IPS DF 4.7 (cell line): Measurements from ENCODE around the gene KIF16B.
A peak's percentile ranks its signal among the peaks of the same experiment; 100 is the strongest.
"Not testable (repeated sequence)": the region's sequence is repeated elsewhere in the genome, so short reads cannot be mapped to it uniquely, and the experiment has no call there.

ENCODE experiments used
- DNase-seq: peaks from one replicate; pipeline ENCODE4 v3.0.0-alpha.2; 2013; ENCODE audit warnings: low spot score; ENCODE audit errors: extremely low read depth

Gene KIF16B

DNA sequence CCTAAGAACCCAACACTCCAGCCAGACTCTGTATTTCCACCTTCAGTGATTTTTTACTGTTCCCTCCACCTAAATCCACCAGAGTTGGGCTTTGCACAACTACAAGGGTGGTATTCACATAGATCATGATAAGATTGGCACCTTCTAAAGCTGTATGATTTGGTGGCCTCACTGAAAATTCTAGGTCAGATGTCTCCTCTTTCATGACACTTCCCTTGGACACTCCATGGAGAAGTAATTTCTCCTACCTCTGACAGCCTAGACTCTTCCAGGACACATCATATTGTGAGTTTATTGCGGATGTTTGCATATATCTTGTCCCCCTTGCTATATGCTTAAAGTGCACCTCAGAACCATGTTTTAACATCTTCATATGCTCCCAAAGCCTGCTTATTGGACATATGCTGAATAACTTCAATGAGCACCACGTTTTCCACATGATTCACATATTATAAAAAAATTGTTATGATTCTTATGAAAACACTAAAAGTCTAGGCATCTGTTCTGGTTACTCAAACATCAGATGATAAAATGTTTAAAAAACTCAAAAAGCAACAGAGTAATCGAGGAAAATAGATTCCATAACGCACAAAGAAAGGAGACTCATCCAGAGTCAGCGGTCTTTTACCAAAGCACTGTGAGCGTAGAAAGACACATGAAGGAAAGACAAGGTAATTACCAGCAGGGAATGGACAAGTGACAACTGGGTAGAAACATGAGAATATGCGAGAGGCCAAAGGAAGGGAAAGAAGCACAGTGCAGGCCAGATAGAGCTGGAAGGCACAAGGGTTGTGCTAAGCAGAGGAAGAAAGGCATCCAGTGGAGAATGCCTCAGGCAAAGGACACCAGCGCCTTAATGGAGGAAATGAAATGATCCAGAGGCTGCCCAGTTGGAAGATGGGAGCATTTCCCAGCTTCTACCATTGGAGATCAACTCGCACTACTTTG is 46.5 kb downstream of the KIF16B start:
- DNase-seq = no peak

DNA sequence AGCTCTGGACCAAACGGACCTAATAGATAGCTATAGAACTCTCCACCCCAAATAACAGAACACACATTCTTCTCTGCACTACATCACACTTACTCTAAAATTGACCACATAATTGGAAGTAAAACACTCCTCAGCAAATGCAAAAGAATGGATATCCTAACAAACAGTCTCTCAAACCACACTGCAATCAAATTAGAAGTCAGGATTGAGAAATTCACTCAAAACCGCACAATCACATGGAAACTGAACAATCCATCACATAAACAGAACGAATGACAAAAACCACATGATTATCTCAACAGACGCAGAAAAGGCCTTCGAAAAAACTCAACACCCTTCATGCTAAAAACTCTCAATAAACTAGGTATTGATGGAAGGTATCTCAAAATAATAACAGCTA is 50.6 kb downstream of the KIF16B start:
- not testable (repeated sequence) for DNase-seq

DNA sequence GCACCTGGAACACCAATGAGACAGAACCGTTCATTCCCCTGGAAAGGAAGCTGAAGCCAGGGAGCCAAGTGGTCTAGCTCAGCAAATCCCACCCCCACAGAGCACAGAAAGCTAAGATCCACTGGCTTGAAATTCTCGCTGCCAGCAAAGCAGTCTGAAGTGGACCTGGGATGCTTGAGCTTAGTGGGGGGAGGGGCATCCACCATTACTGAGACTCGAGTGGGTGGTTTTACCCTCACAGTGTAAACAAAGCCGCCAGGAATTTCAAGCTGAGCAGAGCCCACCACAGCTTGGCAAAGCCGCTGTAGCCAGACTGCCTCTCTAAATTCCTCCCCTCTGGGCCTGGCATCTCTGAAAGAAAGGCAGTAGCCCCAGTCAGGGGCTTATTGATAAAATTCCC is 53.1 kb downstream of the KIF16B start:
- no peak for DNase-seq

DNA sequence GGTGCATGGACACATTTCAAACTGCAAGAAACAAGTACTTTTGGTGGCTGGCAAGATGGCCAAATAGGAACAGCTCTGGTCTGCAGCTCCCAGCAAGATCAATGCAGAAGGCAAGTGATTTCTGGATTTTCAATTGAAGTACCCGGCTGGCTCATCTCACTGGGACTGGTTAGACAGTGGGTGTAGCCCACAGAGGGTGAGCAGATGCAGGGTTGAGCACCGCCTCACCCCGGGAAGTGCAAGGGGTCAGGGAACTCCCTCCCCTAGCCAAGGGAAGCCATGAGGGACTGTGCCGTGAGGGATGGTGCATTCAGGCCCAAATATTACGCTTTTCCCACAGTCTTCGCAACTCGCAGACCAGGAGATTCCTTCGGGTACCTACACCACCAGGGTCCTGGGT is 53.6 kb downstream of the KIF16B start:
- DNase-seq = not testable (repeated sequence)

DNA sequence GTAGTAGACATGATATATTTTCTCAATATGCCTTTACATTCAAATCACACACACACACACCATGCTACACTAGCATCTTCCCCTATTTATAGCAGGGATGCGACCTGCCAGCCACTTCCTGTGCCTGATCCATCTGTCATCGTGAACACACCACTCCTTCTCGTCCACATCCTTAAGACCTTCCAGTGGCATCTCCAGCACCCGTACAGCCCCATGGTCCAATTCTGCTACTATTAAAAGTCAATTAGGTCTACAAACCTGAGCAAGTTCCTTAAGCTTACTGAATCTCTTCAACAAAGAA is 54.5 kb downstream of the KIF16B start:
- DNase-seq = no peak

DNA sequence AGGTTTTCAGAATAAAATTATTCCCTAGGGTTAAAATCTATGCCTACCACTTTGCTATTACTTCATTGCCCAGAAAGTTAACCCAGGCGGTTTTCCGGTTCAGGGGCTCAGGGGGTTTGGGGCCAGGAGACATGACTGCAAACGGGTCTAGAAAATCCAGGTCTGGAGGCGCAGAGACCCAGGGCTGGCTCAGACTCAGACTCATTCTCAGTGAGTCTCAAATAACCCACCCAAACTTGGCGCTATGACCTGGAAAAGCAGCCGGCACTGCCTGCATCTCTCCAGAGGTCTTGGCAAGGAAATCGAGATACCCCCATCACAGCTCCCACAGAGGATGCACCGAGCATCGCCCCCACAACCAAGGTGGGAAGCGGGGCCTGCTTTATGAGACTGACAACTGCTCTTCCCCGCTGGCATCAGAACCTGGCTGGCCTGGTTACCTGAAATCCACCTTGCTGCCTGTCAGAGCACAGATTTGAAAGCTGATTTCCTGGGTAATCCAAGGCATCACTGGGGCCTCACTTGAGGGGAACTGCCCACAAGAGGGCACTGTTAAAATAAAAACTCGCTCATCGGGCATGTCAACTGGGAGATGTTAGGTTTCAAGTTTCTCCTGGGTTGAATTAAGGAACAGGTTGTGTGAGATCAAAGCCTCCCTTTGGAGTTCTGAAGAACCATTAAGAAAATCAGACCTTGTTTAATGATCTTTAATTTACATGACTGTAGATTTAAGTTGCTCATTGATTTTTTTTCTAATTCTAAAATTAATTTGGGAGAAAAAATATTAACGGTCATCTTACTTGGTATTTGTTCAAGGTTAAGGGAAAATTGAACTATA is 55.1 kb downstream of the KIF16B start:
- DNase-seq = peak; percentile 38

DNA sequence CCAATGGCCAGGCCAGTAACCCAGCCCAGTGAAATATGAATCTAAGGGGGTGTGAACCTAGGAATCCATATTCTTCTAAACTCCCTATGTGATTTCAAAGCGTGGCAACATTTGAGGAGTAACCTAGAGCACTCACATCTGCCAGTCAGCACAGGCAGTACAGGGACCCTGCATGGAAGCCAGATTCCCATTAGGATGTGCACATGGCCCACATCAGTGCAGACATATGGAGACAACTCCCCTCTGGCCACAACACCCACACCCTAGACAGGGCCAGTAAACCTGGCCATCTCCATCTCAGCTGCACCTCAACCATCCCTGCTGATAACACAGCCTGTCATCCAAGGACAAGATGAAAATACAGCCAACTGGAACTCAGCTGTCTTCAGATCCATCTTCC is 56.5 kb downstream of the KIF16B start:
- DNase-seq = no peak

DNA sequence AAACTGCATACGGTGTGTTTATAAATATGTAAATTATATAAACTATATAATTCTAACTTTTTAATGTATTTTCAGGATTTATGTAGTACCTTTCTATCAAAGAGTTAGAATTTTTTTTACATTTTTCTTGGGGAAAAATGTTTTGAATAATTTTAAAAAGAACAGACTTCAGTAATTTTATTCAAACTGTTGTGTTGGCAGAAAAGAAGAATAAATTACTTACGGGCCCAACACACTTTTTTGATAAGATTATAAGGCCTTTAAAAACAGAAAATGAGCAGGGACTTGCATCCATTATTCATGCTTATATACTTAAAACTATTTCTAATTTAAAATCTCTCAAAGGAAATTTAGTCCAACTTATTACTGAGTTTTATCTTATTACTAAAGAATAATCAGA is 58.2 kb downstream of the KIF16B start:
- DNase-seq = no peak

DNA sequence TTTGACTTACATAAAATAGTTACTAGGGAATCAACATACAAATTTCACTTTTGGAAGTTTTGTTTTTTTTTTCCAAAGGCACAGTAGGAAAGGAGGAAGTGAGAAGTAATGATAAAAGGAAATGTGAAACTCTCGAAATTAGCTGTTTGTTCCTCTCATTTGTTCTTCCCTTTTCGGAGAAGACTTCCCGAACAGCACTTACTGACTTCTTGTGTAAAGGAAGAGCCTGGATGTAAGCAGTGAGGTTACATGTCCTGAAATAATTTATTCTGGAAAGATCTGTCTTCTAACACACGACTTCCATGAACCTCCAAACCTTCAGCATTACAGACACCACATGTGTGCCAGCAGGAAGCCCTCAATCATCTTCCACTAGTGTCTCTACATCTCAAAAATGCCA is 59.1 kb downstream of the KIF16B start:
- no peak for DNase-seq

DNA sequence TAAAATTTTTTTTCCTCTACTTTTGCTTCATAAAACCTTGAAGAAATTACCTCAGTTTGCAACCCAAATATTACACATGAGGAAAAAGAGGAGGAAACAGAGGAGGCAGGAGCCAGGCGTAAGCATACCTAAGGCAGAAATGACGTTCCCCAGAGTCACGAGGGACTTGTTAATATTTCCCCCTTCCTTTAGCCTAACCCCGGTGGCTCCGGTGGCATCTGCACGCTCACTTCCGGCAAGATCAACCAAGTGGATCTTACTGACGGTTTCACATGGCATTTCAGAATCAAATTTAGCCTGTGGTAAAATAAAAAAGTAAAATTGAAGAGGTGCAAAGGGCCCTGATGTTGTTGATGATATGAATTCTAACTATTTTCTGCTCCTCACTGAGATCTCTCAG is 67.4 kb downstream of the KIF16B start:
- DNase-seq = no peak

DNA sequence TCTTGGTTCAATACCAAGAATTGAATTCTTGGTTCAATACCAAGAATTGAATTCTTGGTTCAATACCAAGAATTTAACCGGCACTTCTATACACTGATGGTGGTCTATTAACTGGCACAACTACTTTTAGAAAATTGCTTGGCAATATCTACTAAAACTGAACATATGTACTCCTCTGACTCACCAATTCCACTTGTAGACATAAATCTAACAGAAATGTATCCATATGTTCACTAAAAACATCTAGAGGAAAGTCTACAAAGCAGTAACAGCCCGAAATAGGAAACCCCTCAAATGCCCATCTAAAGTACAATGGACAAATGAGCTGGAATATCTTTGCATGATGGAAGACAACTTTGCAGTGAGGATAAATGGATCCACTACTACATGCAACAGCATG is 71.9 kb downstream of the KIF16B start:
- no peak for DNase-seq

DNA sequence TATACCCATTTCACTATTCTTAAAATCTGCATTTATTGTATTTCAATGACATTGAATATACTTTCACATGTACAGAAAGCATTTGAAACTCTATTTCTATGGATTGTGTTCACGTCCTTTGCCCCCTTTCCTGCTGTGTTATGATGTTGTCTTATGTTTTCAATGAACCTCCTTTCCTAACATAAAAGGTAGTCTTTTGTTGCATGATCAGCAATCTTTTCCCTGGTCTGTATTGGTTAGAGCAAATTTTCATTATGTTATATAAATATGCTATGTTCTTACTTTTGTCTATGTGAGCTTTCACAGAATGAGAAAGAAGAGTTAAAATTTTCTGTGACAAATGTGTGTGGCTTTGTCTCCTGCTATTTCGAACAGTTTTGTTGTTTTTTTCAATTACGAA is 73.1 kb downstream of the KIF16B start:
- DNase-seq = no peak

DNA sequence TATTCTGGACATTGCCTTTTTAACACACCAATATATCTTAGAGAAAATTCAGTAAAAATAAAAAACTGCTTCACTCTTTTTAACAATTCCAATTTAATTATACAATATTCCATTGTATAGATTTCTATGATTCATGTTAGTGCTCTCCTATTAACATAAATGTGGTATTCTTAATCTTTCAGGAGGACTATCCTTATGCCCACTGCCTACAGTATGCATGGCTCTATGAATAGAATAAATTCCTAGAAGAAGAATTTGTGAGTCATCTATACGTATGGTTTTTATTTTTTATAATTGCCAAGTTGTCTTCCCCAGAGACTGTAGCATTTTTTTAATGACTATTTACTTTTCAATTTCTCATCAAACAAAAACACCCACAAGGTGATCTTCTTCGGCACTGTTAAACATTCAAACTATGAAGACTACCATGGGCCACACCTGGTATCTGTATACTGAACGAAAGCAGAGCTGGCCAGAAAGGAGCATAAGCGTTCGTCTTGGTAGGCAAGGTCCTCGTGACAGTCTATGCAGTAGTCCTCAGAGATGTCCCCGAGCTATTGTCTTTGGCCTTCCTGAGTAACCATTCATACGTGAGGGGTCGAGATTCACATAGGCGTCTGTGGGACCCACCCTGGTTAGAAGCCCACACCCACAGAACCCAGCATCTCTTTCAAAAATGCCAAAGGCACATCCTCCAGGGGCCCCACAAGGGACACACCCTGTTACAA is 74.6 kb downstream of the KIF16B start:
- no peak for DNase-seq

DNA sequence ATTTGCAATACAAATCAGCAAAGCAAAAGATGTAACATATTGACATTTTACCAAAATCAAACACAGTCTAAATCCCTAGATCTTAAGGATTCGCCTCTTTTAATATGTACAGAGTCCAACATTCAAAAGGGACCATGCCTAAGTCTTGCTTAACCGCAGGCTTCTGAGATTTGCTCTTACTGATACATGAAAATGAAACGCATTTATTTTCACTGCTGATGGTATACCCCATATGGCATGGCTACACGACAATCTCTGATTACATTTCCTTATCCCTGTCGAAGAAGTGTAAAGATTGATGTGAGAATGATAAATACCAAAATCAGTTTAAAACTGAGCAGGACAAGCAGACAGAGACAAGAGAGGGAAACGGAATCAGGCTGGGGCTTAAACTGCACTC is 75.4 kb downstream of the KIF16B start:
- no peak for DNase-seq

DNA sequence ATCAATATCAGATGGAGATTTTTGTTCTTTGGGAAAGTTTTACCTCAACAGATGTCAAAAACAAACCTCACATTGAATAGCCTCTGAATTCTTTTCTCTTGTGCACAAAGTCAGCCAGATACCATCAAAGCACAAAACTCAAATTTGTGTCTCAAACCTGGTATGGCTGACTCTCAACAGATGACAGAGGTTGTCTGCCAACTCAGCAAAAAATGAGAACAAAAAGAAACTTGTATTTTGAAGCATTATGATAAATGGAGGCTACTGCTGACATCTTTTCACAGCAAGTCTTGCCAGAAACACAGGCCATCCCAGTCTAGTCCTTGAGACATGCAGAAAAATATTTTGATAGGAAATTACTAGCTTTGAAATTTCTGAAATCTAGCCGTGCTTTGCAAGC is 79.8 kb downstream of the KIF16B start:
- DNase-seq = no peak

DNA sequence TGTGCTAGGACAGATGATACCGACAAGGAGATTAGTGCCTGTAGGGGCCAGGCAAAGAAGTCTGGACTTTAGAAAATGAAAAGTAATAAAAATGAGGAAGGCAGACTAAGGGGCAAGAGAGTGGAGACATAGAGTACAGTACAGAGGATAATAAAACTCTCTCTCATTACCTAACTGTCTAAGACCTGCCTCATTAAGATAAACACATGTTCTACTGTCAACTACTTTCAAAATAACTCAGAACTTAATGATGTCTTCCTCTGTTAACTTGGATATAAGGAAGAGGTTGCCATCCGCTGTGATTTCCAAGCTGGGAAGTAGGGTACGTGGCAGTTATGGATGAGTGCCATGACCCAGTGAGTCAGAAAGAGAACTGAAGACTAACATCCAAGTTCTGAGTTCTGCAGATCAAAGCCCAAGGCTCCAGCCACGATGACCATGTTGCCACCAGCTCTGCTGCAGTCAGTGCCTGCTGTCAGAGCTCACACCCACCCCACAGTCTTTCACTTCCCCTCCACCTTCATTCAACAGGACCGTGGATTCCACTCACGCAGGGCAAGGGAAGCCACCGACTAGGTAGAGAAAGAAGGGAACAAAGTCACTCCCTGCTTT is 81.8 kb downstream of the KIF16B start:
- DNase-seq = no peak

DNA sequence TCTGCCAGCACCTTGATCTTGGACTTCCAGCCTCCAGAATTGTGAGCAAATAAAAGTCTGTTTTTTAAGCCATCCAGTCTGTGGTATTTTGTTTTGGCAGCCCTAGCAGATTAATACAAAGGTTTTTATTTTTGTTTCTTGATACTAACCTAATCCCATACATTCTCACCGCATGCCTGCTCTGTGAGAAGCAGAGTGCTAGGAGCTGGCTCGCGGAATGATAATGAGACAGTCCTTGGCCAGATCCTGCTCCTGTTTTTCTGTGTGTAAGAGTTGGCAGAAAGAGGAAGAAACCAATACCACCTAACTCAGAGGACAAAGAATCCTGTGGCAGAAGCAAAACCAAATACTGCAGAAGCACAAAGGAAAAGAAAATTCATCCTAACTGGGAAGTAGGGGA is 82.6 kb downstream of the KIF16B start:
- no peak for DNase-seq

DNA sequence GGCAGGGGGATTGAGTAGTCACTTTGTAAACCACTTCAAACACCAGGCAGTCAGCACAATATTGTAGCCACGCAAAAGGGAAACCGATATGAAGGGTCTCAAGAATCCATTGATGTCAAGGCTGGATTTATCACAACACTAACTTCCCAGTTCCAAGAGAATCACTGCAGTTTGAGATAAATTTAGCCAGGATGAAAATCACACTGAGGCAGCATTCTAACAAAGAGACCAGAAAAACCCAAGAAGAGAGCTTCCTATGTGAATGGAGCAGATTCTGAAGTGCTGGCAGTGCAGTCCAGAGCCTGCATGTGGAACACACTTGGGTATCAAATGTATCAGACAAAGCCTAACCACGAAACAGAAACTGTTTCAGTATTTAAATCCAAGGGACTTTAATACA is 84.6 kb downstream of the KIF16B start:
- no peak for DNase-seq

DNA sequence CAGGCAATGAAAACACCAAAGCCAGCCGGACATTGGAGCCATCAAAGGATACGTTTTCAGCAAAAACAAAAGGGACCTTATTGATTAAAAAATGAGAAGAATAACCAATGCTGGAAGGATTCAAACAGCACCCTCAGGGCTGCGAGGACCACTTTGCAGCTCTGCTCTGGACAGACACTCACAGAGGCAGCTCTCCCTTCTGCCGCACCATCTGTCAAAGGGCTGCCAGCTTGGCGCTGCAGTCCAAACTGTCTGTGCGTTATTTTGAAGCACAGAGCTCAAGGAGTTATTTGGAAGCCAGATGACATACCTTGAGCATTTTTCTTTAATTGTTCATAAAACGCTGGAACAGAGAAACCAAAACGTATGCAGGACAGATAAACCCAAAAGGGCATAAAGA is 85.2 kb downstream of the KIF16B start:
- DNase-seq = no peak

DNA sequence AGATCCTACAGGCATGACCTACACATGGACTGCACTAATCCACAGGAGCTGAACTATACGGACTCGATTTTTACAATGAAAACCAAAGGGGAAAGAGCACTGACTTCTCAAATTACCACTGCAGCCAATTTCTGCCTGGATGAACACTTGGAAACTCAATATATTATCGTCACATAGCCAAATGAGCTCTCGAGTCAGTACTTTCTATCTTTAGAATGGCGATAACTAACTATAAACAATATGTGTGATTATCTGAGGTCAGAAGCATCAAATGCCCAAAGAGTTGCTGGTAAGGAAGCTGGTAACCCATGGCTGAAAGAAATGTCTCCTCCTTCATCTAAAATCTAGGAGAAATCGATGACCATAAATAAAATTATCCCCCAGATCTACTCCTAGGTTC is 86.7 kb downstream of the KIF16B start:
- no peak for DNase-seq

DNA sequence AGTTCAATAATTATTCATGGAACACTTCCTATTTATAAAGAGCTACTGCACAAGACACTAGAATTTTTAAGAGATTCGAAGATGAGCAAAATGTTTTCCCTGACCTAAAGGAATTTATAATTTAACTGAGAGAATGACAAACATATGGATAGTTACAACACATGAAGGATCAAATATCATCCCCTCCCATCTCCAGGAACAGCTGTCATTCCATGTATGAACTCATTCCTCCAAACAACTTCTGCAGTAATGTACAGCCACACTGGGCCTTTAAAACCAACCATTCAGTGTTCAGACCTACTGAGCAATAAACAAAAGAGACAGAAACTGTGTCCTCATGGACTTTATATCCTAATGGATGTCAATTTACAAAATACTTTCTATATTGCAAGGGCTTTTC is 87.8 kb downstream of the KIF16B start:
- no peak for DNase-seq

DNA sequence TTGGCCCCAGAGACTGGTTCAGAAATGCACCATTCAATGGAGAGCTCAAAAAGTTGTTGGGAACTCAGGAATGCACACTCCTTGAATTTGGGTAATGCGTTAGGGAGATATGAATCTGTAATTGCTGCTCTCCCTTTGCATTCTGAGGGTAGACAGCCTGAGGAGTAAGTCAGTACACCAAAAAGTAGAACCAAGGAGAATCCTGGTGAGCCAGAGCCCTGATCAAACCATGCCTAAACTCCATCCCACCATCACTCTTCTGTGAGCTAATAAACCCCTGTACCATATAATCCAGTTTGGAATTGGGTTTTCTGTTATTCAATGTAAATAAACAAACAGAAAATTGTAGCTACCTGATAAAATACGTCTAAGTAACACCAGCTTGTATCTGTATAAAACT is 90.2 kb downstream of the KIF16B start:
- DNase-seq = no peak
